MCF 10A (cell line): ENCODE results near the gene PHF20. TPM values are rescaled to one million over a fixed set of nuclear protein-coding genes. Genes with fewer than 3 reads are reported as not detected.

ENCODE experiments used
- BruUV-seq: library from RNA; stranded (reverse); fragments of 400-500 nt; replicated peaks from 2 replicates; lab custom pipeline; 2021; lab: Mats Ljungman, UMichigan
- CTCF ChIA-PET: fragments of 300-600 bp; sonication (Branson Sonifier 250); formaldehyde crosslinking; extraction: SDS; loops from one replicate; lab custom pipeline; 2021; ENCODE audit warnings: antibody characterized with exemption, inconsistent platforms; lab: Yijun Ruan, JAX
- POLR2A ChIA-PET: fragments of 300-600, 350-650 bp; sonication (Branson Sonifier 250); formaldehyde crosslinking; extraction: SDS; loops from one replicate; lab custom pipeline; 2020; ENCODE audit warnings: antibody characterized with exemption, inconsistent platforms; lab: Yijun Ruan, JAX
- DNase-seq: peaks from one replicate; pipeline ENCODE4 v3.0.0-alpha.2; 2018; ENCODE audit not compliant: unreplicated experiment
- H3K27ac Mint-ChIP-seq: one replicate; pipeline ENCODE4 v1.8.0; 2022; ENCODE audit warnings: mild to moderate bottlenecking, low read depth, mixed read lengths; ENCODE audit not compliant: unreplicated experiment
- H3K27me3 Mint-ChIP-seq: one replicate; pipeline ENCODE4 v1.8.0; 2022; ENCODE audit warnings: mixed read lengths; ENCODE audit not compliant: insufficient read depth, unreplicated experiment
- H3K36me3 Mint-ChIP-seq: one replicate; pipeline ENCODE4 v1.8.0; 2022; ENCODE audit warnings: mild to moderate bottlenecking, moderate library complexity, mixed read lengths; ENCODE audit not compliant: insufficient read depth, unreplicated experiment
- H3K4me1 Mint-ChIP-seq: one replicate; pipeline ENCODE4 v1.8.0; 2022; ENCODE audit warnings: mixed read lengths; ENCODE audit not compliant: insufficient read depth, unreplicated experiment
- H3K4me3 Mint-ChIP-seq: one replicate; pipeline ENCODE4 v1.8.0; 2022; ENCODE audit warnings: mild to moderate bottlenecking, moderate library complexity, mixed read lengths; ENCODE audit not compliant: unreplicated experiment
- H3K9me3 Mint-ChIP-seq: one replicate; pipeline ENCODE4 v1.8.0; 2022; ENCODE audit warnings: mixed read lengths; ENCODE audit not compliant: unreplicated experiment
- intact Hi-C: fragments of 100-400 bp; cut with micrococcal nuclease; formaldehyde crosslinking; loops from 2 replicates; pipeline ENCODE4 v1.14.1; 2022
- total RNA-seq: library from RNA; stranded (reverse); gene quantifications from 2 replicates; pipeline ENCODE4 v1.2.3, GENCODE V29; 2022
- TF ChIP-seq, protein P1 (sequence below): fragments of 200-600 bp; IDR thresholded peaks from one replicate; pipeline ENCODE4 v1.8.0; 2022; ENCODE audit warnings: antibody characterized with exemption, mild to moderate bottlenecking; ENCODE audit not compliant: unreplicated experiment

PHF20 gene
- total RNA-seq, 1 experiment from 2014 or later, result 74.7 TPM

DNA sequence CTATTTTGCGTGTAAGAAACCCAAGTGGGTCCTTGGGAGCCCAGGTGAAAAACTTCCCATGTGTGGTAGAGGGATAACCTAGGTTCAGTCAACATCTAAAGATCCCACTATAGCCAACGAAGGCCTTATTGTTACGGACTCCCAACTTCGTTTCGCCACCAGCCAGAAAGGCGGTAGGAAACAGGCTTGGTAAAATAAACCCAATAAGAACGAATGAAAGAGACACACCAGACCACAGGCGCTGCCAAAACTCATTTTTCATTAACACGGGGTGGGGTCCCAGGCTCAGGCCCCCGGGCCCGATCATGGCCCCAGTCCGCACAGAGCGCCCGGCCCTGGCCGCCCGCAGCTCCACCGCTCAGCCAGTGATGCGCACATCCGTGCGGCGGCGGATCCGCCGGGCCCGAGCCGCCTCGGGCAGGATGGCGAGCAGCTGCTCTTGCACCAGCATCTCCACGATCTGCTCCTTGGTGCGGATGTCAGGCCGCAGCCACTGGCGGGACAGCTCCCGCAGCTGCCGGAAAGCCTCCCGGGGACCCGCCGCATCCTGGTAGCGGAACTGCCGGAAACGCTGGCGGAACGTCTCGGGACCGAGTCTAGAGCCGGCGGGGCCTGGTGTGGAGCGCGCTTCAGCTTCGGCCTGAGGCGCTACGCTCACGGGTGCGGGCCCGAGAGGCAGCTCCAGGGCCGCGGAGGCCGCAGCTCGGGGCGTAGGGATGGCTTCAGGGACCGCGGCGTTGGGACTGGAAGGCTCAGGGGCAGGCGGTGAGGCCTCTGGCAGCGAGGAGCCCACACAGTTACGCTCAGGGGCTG, 181.8 kb downstream of the PHF20 start:
- no peaks in the 10 kb centered on the region for H3K27me3 Mint-ChIP-seq
- POLR2A ChIA-PET, result interaction anchor here (0.5 to 6.8 kb wide), 75 partner anchors 8 to 901 kb away, joined by 3 to 125 read pairs (median 5); partner anchors contain the start of genes AAR2, CEP250, CNBD2 and CPNE1
- TF ChIP-seq, protein P1, sequence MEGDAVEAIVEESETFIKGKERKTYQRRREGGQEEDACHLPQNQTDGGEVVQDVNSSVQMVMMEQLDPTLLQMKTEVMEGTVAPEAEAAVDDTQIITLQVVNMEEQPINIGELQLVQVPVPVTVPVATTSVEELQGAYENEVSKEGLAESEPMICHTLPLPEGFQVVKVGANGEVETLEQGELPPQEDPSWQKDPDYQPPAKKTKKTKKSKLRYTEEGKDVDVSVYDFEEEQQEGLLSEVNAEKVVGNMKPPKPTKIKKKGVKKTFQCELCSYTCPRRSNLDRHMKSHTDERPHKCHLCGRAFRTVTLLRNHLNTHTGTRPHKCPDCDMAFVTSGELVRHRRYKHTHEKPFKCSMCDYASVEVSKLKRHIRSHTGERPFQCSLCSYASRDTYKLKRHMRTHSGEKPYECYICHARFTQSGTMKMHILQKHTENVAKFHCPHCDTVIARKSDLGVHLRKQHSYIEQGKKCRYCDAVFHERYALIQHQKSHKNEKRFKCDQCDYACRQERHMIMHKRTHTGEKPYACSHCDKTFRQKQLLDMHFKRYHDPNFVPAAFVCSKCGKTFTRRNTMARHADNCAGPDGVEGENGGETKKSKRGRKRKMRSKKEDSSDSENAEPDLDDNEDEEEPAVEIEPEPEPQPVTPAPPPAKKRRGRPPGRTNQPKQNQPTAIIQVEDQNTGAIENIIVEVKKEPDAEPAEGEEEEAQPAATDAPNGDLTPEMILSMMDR, result no peak
- H3K36me3 Mint-ChIP-seq, result peaks cover 46% of the 10 kb centered on the region
- H3K9me3 Mint-ChIP-seq, result no peaks in the 10 kb centered on the region
- DNase-seq, result peak; percentile 22
- intact Hi-C loops, result loop anchor here (1.0 to 10.0 kb wide), 2 partner anchors 185 to 439 kb away; no protein-coding TSS in a partner anchor
- H3K27ac Mint-ChIP-seq, result peak overlapping the region; percentile 96
- H3K4me3 Mint-ChIP-seq, result peak overlapping the region; percentile 97
- TSS peak; percentile 64 for BruUV-seq
- CTCF ChIA-PET, result interaction anchor here (0.5 to 5.3 kb wide), 51 partner anchors 10 to 1173 kb away, joined by 3 to 42 read pairs (median 5); partner anchors contain the start of genes CNBD2, NFS1, RAB5IF and RBM39
- H3K4me1 Mint-ChIP-seq, result peaks cover 13% of the 10 kb centered on the region

- Mint-ChIP-seq H3K4me3 (peak within 1 kb of the TSS; percentile 97), H3K27me3 (no peaks in the 10 kb centered on the region), H3K36me3 (peaks cover 40% of the 10 kb centered on the region), H3K4me1 (peaks cover 13% of the 10 kb centered on the region), H3K9me3 (no peaks in the 10 kb centered on the region), H3K27ac (peak within 1 kb of the TSS; percentile 96)
- DNase-seq, result peak; percentile 97
- CTCF ChIA-PET, result interaction anchor here (0.5 to 5.3 kb wide), 65 partner anchors 9 to 1836 kb away, joined by 3 to 42 read pairs (median 5); partner anchors contain the start of genes CEP250, CNBD2, NFS1 and RAB5IF
- POLR2A ChIA-PET, result interaction anchor here (0.6 to 6.8 kb wide), 68 partner anchors 8 to 901 kb away, joined by 3 to 125 read pairs (median 5); partner anchors contain the start of genes AAR2, CEP250, CNBD2 and CPNE1
- intact Hi-C loops, result loop anchor here (1.0 to 10.0 kb wide), 2 partner anchors 184 to 440 kb away; no protein-coding TSS in a partner anchor
- TF ChIP-seq, protein P1, result peak; percentile 97
- BruUV-seq, result no TSS peak
These were observed 182.5 kb downstream of the PHF20 start, which contains the start of gene SCAND1 for GRCh38 chr20:35954200-35954906. TSS of gene SCAND1 (minus strand) at chr20:35954502. CDS start at chr20:35954284, 218 bp downstream.

DNA sequence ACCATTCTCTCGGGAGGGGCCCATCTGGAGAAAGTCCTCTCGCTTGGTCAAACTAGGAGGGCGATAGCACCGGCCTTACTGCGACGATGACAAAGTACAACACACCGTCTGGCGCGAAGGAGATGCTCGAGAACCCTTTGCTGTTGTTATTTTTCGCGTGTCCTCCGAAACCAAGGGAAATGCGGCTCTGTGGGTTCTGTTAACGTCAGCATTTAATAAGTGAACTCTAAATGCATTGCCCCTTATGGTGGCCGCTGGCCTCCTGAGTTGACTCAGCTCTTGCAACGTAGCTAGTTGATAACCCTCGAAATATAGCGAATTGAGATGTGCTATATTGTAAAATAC, 183.1 kb downstream of the PHF20 start:
- peaks cover 36% of the 10 kb centered on the region for H3K36me3 Mint-ChIP-seq
- TF ChIP-seq, protein P1, result no peak
- H3K9me3 Mint-ChIP-seq, result no peaks in the 10 kb centered on the region
- peak overlapping the region; percentile 97 for H3K4me3 Mint-ChIP-seq
- CTCF ChIA-PET, result interaction anchor here (0.6 to 5.3 kb wide), 45 partner anchors 9 to 1836 kb away, joined by 3 to 42 read pairs (median 5); partner anchors contain the start of genes CEP250, CNBD2, NFS1 and RBM39
- DNase-seq, result peak; percentile 36
- H3K27ac Mint-ChIP-seq, result peak overlapping the region; percentile 96
- peaks cover 13% of the 10 kb centered on the region for H3K4me1 Mint-ChIP-seq
- POLR2A ChIA-PET, result interaction anchor here (0.6 to 6.8 kb wide), 51 partner anchors 9 to 951 kb away, joined by 3 to 125 read pairs (median 10); partner anchors contain the start of genes AAR2, CEP250, CNBD2 and CPNE1
- BruUV-seq, result TSS peak; percentile 80
- no peaks in the 10 kb centered on the region for H3K27me3 Mint-ChIP-seq
- intact Hi-C loops, result loop anchor here (1.0 to 10.0 kb wide), 2 partner anchors 183 to 440 kb away; no protein-coding TSS in a partner anchor
